ENCODE results near the gene ARFRP1. TPM values are rescaled to one million over a fixed set of nuclear protein-coding genes. Genes with fewer than 3 reads are reported as not detected.

ARFRP1 gene
- total RNA-seq, 2 experiments from 2014 or later, result 53.3 to 82.1 TPM

DNA sequence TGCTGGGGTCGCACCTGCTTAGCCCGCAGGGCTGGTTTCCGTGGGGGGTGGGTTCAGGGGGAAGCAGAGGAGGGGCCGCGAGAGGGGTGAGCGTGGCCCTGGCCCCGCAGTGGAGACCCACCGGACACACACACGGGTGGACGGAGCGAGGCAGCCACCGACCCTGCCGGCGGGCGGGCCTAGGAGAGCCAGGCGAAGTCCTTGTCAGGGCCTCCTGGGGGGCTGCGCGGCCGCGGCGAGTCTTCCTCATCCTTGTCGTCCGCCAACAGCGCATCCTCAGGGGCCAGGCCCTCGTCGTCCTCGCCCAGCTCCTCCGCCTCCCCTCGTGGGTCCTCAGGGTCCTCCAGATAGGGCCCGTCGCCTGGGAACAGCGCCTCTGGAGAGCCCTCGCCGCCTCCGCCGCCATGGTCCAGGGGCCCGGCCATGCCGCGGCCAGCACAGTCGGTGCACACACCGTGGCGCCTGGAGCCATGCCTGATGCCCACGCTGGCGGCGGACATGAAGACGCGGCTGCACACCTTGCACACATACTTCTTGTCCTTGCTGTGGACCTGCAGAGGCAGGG lies 39.1 kb upstream of the ARFRP1 start:
- POLR2A ChIA-PET, result interaction anchor here (1.0 kb wide), 1 partner anchor 10 kb away, joined by 4 read pairs; the partner anchor contains the start of gene LIME1
- Histone ChIP-seq H3K4me3 (ENCODE audit: low read depth, low read length, poor library complexity, severe bottlenecking) (no peak overlapping the region), H3K9me3 (ENCODE audit: low read length) (no peaks in the 10 kb centered on the region), H2AFZ (ENCODE audit: low read length) (no peak overlapping the region), H3K9me2 (ENCODE audit: insufficient read depth, low read length) (no peaks in the 10 kb centered on the region), H3K4me1 (ENCODE audit: insufficient read depth, low read length, poor library complexity, severe bottlenecking) (peaks cover 28% of the 10 kb centered on the region), H4K20me1 (ENCODE audit: insufficient read depth, low read length) (no peaks in the 10 kb centered on the region), H3K4me2 (ENCODE audit: low read length) (peak overlapping the region; percentile 47), H3K27ac (ENCODE audit: low read depth, low read length, poor library complexity, severe bottlenecking) (no peak overlapping the region), H3K36me3 (ENCODE audit: insufficient read depth, low read length) (peaks cover 22% of the 10 kb centered on the region), H3K79me2 (ENCODE audit: insufficient read depth, low read depth, low read length) (no peaks in the 10 kb centered on the region)
- CTCF ChIA-PET (ENCODE audit: unreplicated experiment), result no interaction called here
- no peak for DNase-seq (ENCODE audit: low spot score)
- no TSS peak for BruUV-seq (replicated peaks)
- intact Hi-C loops (cut with micrococcal nuclease; ENCODE audit: unreplicated experiment), result loop anchor here (2.0 kb wide), 1 partner anchor 40 kb away; the partner anchor contains the start of gene ARFRP1
- TF ChIP-seq, protein P1, sequence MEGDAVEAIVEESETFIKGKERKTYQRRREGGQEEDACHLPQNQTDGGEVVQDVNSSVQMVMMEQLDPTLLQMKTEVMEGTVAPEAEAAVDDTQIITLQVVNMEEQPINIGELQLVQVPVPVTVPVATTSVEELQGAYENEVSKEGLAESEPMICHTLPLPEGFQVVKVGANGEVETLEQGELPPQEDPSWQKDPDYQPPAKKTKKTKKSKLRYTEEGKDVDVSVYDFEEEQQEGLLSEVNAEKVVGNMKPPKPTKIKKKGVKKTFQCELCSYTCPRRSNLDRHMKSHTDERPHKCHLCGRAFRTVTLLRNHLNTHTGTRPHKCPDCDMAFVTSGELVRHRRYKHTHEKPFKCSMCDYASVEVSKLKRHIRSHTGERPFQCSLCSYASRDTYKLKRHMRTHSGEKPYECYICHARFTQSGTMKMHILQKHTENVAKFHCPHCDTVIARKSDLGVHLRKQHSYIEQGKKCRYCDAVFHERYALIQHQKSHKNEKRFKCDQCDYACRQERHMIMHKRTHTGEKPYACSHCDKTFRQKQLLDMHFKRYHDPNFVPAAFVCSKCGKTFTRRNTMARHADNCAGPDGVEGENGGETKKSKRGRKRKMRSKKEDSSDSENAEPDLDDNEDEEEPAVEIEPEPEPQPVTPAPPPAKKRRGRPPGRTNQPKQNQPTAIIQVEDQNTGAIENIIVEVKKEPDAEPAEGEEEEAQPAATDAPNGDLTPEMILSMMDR (conservative IDR thresholded peaks at IDR 0.05; ENCODE audit: low read length), result no peak
- TF ChIP-seq EZH2phosphoT487 (IDR thresholded peaks at IDR 0.05; ENCODE audit: borderline replicate concordance, low read depth, low read length), result no peak

DNA sequence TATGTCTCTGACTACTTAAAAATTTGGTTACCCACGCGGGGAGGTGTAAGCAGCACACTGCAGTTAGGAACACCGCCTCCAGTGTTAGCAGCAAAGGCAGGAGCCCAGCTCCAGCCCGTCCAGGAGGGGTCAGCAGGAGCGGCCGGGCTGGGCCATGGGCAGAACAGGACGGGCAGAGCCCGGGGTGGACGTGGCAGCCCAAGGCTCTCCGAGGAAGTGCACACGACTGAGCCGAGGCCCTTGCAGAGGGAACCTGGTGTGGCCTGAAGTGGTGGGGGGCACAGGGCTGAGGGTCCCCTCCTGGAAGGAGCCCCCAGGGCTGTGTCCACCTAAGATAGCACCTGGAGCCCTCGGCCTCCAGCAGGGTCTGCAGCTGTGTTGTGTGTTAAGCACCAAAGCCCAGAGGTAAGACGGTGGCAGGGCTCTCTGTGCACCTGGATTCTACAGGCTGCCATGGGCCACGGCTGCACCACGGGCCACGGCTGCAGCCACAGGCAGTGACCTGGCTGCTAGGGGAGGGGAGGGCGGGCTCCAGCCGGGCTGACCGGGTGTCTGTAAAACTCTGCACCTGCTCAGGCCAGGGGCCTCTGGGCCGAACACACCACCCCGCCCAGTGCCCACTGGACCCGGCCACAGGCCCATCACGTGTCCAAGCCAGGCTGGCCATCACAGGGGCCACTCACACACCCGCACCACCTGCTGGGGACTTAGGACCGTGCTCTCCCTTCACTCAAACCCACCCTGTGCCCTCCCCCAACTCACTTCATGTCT lies 38.4 kb upstream of the ARFRP1 start:
- Histone ChIP-seq H3K4me2 (ENCODE audit: low read length) (no peak overlapping the region), H4K20me1 (ENCODE audit: insufficient read depth, low read length) (no peaks in the 10 kb centered on the region), H3K4me3 (ENCODE audit: low read depth, low read length, poor library complexity, severe bottlenecking) (no peak overlapping the region), H3K4me1 (ENCODE audit: insufficient read depth, low read length, poor library complexity, severe bottlenecking) (peaks cover 25% of the 10 kb centered on the region), H2AFZ (ENCODE audit: low read length) (no peak overlapping the region), H3K36me3 (ENCODE audit: insufficient read depth, low read length) (peaks cover 29% of the 10 kb centered on the region), H3K9me2 (ENCODE audit: insufficient read depth, low read length) (no peaks in the 10 kb centered on the region), H3K79me2 (ENCODE audit: insufficient read depth, low read depth, low read length) (no peaks in the 10 kb centered on the region), H3K27ac (ENCODE audit: low read depth, low read length, poor library complexity, severe bottlenecking) (no peak overlapping the region), H3K9me3 (ENCODE audit: low read length) (no peaks in the 10 kb centered on the region)
- ChIA-PET POLR2A (no interaction called here), CTCF (ENCODE audit: unreplicated experiment) (no interaction called here)
- BruUV-seq (replicated peaks), result no TSS peak
- intact Hi-C loops (cut with micrococcal nuclease; ENCODE audit: unreplicated experiment), result loop anchor here (2.0 kb wide), 1 partner anchor 39 kb away; the partner anchor contains the start of gene ARFRP1
- TF ChIP-seq EZH2phosphoT487 (IDR thresholded peaks at IDR 0.05; ENCODE audit: borderline replicate concordance, low read depth, low read length), result no peak
- TF ChIP-seq, protein P1 (conservative IDR thresholded peaks at IDR 0.05; ENCODE audit: low read length), result no peak
- no peak for DNase-seq (ENCODE audit: low spot score)

DNA sequence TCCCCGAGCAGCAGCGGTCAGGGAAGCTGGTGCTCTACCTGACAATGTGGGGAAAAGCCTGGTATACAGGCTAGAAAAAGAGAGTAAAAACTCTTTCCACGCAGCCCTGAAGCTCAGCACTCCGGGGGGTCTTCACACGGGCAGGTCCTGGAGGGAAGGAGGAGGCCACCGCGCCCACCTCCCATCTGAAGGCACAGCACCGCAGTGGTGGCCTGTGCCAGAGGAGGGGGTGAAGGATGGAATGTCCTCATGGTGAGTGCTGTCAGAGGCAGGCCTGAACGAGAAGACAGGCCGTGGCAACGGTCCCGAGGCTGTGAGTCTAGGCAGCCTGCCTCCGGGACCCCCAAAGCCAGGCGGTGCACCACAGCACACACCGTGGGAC lies 37.6 kb upstream of the ARFRP1 start:
- BruUV-seq (replicated peaks), result no TSS peak
- Histone ChIP-seq H3K4me3 (ENCODE audit: low read depth, low read length, poor library complexity, severe bottlenecking) (no peak overlapping the region), H4K20me1 (ENCODE audit: insufficient read depth, low read length) (no peaks in the 10 kb centered on the region), H2AFZ (ENCODE audit: low read length) (no peak overlapping the region), H3K4me1 (ENCODE audit: insufficient read depth, low read length, poor library complexity, severe bottlenecking) (peaks cover 25% of the 10 kb centered on the region), H3K79me2 (ENCODE audit: insufficient read depth, low read depth, low read length) (no peaks in the 10 kb centered on the region), H3K27ac (ENCODE audit: low read depth, low read length, poor library complexity, severe bottlenecking) (no peak overlapping the region), H3K9me2 (ENCODE audit: insufficient read depth, low read length) (no peaks in the 10 kb centered on the region), H3K4me2 (ENCODE audit: low read length) (no peak overlapping the region), H3K36me3 (ENCODE audit: insufficient read depth, low read length) (peaks cover 32% of the 10 kb centered on the region), H3K9me3 (ENCODE audit: low read length) (no peaks in the 10 kb centered on the region)
- TF ChIP-seq, protein P1 (conservative IDR thresholded peaks at IDR 0.05; ENCODE audit: low read length), result no peak
- no peak for TF ChIP-seq EZH2phosphoT487 (IDR thresholded peaks at IDR 0.05; ENCODE audit: borderline replicate concordance, low read depth, low read length)
- ChIA-PET CTCF (ENCODE audit: unreplicated experiment) (no interaction called here), POLR2A (no interaction called here)
- no peak for DNase-seq (ENCODE audit: low spot score)
- intact Hi-C loops (cut with micrococcal nuclease; ENCODE audit: unreplicated experiment), result no loop called here
